HG03095 (cell line): ENCODE results near the gene PTCH2.
A peak's percentile ranks its signal among the peaks of the same experiment; 100 is the strongest.

Source experiments
- ATAC-seq: cut with Tn5 transposase; IDR thresholded peaks from one replicate; pipeline ENCODE4 v1.9.1; 2021; ENCODE audit warnings: moderate library complexity; ENCODE audit not compliant: unreplicated experiment

The PTCH2 gene

DNA sequence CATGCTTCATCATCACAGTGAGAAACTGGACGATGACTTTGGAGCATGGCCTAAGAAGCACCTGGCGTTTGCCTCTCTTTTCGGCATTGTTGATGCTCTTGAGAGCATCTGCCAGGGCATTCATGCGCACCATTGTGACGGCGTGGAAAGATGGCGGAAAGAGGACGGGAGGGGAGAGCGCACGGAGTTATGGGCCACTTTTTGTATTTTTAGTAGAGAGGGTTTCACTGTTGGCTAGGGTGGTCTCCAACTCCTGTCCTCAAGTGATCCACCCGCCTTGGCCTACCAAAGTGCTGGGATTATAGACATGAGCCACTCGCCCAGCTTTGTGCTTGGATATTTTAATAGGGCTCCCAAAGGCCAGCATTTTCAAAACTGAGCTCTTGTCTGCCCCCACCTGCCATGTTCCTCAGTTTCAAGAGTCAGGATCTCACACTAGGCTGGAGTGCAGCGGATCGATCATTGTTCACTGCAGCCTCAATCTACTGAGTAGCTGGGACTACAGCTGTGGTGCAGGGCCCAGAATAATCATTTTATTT is 62.4 kb downstream of the PTCH2 start:
- no peak for ATAC-seq

- ATAC-seq, result no peak
Measured at GRCh38 chr1:44778705-44779576, 64.1 kb downstream of the PTCH2 start.

DNA sequence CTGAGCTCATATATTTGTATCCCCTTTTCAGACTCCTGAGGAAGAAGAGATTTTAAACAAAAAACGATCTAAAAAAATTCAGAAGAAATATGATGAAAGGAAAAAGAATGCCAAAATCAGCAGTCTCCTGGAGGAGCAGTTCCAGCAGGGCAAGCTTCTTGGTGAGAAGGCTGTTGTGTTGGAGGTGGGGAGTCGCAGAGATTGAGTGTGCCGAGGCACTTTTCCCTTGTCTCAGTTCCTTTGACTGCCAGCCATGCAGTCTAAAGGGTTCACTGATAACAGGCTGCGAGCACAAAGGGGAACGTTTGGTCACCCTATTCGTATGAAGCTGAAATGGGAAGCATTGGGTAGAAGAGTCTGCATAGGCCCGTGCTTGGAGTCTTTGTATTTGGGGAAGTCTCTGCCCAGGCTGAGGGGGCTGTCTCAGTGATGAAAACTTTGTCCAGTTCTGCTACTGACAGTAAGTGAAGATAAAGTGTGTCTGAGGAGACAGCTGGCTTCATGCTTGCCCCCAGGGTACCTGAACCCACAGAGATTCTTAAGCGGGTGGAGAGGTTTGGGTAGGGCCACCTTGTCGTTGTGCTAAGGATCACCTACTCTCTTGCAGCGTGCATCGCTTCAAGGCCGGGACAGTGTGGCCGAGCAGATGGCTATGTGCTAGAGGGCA is 65.0 kb downstream of the PTCH2 start:
- no peak for ATAC-seq

DNA sequence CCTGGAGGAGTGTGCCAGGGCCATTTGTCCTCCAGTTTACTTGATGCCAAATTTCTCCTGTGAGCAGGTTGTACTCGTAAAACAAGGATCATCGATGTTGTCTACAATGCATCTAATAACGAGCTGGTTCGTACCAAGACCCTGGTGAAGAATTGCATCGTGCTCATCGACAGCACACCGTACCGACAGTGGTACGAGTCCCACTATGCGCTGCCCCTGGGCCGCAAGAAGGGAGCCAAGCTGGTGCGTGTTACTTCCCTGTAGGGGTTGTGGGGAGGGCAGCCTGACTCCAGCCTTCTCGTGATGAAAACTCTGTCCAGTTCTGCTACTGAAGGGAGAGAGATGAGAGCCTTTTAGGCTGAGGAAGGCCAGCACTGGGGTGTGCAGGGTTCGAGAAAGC is 65.5 kb downstream of the PTCH2 start:
- ATAC-seq, result no peak

DNA sequence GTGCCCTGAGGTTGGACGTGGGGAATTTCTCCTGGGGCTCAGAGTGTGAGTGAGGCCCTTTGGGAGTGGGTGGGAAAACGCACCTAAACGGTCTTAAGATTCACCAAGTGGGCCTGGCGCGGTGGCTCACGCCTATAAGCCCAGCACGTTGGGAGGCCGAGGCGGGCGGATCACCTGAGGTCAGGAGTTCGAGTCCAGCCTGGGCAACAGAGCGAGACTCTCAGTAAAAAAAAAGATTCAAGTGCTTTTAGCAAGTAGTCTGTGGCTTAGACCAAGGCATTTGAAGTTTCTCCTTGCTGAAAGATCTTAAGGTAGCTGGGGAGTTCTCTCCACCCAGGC is 66.4 kb downstream of the PTCH2 start:
- no peak for ATAC-seq

DNA sequence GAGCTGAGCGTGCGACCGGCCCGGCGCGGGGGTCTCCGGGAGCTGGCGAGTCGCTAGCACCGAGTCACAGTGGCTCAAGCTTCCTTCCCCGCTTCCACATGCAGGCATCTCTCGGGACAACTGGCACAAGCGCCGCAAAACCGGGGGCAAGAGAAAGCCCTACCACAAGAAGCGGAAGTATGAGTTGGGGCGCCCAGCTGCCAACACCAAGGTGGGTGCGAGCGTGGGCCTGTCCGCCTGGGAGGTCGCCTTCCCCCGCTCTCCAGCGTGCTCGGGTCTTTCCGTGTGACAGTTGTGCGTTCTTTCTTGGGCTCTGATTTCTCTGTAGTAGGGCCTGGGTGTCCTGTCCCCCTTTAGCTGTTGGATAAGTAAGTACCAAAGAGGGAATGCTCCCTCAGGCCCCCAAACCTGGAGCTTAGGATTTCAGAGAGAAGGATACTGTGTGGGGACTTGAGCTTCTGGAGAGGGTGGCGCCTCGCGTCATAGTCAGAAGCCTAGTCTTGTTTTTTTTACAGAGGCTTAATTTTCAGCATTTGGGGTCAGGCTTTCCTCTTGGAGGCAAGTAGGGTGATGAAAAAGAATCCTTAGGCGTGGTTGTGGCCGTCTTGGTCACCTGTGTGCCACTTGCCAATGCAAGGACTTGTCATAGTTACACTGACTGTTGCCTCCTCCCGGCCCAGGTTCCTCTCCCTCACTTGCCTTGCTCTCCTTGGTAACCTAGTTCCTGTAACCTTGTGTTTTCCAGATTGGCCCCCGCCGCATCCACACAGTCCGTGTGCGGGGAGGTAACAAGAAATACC is 66.9 kb downstream of the PTCH2 start:
- ATAC-seq, result no peak

DNA sequence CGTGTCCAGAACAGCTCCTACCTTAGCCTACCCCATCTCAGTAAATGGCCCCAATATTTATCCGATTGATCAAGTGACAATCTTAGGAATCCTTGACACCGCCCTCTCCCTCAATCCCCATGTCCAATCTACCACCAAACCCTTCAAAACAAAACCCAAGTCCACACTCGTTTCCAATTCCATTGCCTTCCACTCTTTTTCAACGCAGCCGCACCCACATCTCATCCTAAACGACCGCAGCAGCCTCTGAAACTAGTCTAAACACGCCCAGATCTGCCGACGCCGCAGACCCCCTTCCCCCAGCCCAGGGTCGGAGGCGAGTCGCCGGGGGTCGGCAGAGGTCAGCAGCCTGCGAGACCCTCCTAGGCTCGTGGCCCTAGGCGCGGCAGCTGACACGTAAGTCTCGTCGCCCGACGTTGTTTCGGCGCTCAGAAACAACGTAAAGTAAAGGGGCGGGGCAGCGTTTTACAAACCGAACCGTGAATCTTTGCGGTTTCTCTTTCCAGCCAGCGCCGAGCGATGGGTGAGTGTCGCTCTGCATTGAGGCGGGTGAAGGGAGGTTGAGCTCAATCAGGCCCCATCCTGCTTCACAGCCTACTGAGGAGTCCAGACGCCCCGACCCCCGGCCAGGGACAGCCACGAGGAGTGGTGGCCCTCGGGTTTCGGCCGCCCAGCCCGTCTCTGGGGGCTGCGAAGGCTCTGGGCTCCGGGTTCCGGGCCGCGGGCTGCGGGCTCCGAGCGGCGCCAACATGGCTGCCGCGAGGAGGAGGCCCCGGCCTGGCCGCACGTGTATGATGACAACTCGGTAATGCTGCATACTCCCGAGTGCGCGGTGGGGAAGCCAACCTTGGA is 67.7 kb downstream of the PTCH2 start, which contains the start of gene RPS8:
Gene RPS8 (plus strand): TSS at position 463 of the 852 bp plus-strand sequence. CDS start 57 bp downstream, at position 520.
- ATAC-seq, result peak; percentile 74
